Activated naive CD8-positive, alpha-beta T cell treated with anti-CD3 and anti-CD28 coated beads for 36 hours (primary cell): ENCODE measurements around the gene CAPN13. TPM values are rescaled to one million over a fixed set of nuclear protein-coding genes. Genes with fewer than 3 reads are reported as not detected.
"Not testable (repeated sequence)": the region's sequence is repeated elsewhere in the genome, so short reads cannot be mapped to it uniquely, and the experiment has no call there.

ENCODE experiments used
- DNase-seq: peaks from one replicate; pipeline ENCODE4 v3.0.0; 2021
- H3K27ac Mint-ChIP-seq: one replicate; pipeline ENCODE4 v1.8.0; 2022; ENCODE audit warnings: mild to moderate bottlenecking, moderate library complexity, mixed read lengths
- H3K27me3 Mint-ChIP-seq: one replicate; pipeline ENCODE4 v1.8.0; 2022; ENCODE audit warnings: mild to moderate bottlenecking, mixed read lengths
- H3K36me3 Mint-ChIP-seq: one replicate; pipeline ENCODE4 v1.8.0; 2021; ENCODE audit warnings: mild to moderate bottlenecking, mixed read lengths
- H3K4me1 Mint-ChIP-seq: one replicate; pipeline ENCODE4 v1.8.0; 2021; ENCODE audit warnings: mixed read lengths
- H3K4me3 Mint-ChIP-seq: one replicate; pipeline ENCODE4 v1.8.0; 2022; ENCODE audit warnings: mild to moderate bottlenecking, moderate library complexity, mixed read lengths
- H3K9me3 Mint-ChIP-seq: one replicate; pipeline ENCODE4 v1.8.0; 2022; ENCODE audit warnings: mixed read lengths
- total RNA-seq, 2 experiments: library from RNA; stranded (reverse); gene quantifications; one replicate each; pipeline ENCODE4 v1.2.3, GENCODE V29; 2021

CAPN13 gene
- total RNA-seq, 2 experiments from 2014 or later = not detected

GRCh38 chr2:30710461-30710860 lies 96.8 kb downstream of the CAPN13 start:
- H3K27ac Mint-ChIP-seq = no peak overlapping the region
- no peaks in the 10 kb centered on the region for H3K36me3 Mint-ChIP-seq
- no peak for DNase-seq
- H3K4me3 Mint-ChIP-seq = no peak overlapping the region
- H3K4me1 Mint-ChIP-seq = peaks cover 7% of the 10 kb centered on the region
- no peaks in the 10 kb centered on the region for H3K27me3 Mint-ChIP-seq
- H3K9me3 Mint-ChIP-seq = no peaks in the 10 kb centered on the region

GRCh38 chr2:30710016-30710415 lies 97.2 kb downstream of the CAPN13 start:
- no peaks in the 10 kb centered on the region for H3K27me3 Mint-ChIP-seq
- H3K4me1 Mint-ChIP-seq = peaks cover 5% of the 10 kb centered on the region
- no peak overlapping the region for H3K27ac Mint-ChIP-seq
- no peaks in the 10 kb centered on the region for H3K9me3 Mint-ChIP-seq
- H3K36me3 Mint-ChIP-seq = no peaks in the 10 kb centered on the region
- DNase-seq = no peak
- no peak overlapping the region for H3K4me3 Mint-ChIP-seq

GRCh38 chr2:30709516-30709915 lies 97.7 kb downstream of the CAPN13 start:
- no peak overlapping the region for H3K27ac Mint-ChIP-seq
- no peak overlapping the region for H3K4me3 Mint-ChIP-seq
- H3K27me3 Mint-ChIP-seq = no peaks in the 10 kb centered on the region
- H3K9me3 Mint-ChIP-seq = no peaks in the 10 kb centered on the region
- no peaks in the 10 kb centered on the region for H3K36me3 Mint-ChIP-seq
- DNase-seq = no peak
- H3K4me1 Mint-ChIP-seq = peaks cover 2% of the 10 kb centered on the region

GRCh38 chr2:30708491-30709290 lies 98.6 kb downstream of the CAPN13 start:
- peaks cover 3% of the 10 kb centered on the region for H3K9me3 Mint-ChIP-seq
- DNase-seq = no peak
- H3K4me1 Mint-ChIP-seq = no peaks in the 10 kb centered on the region
- no peak overlapping the region for H3K4me3 Mint-ChIP-seq
- no peak overlapping the region for H3K27ac Mint-ChIP-seq
- no peaks in the 10 kb centered on the region for H3K36me3 Mint-ChIP-seq
- H3K27me3 Mint-ChIP-seq = no peaks in the 10 kb centered on the region

- H3K4me1 Mint-ChIP-seq = no peaks in the 10 kb centered on the region
- H3K4me3 Mint-ChIP-seq = no peak overlapping the region
- H3K27me3 Mint-ChIP-seq = no peaks in the 10 kb centered on the region
- H3K36me3 Mint-ChIP-seq = no peaks in the 10 kb centered on the region
- peaks cover 13% of the 10 kb centered on the region for H3K9me3 Mint-ChIP-seq
- DNase-seq = no peak
- H3K27ac Mint-ChIP-seq = no peak overlapping the region
These were observed 99.8 kb downstream of the CAPN13 start for GRCh38 chr2:30707304-30707903.

- Mint-ChIP-seq H3K27me3 (no peaks in the 10 kb centered on the region), H3K27ac (no peak overlapping the region), H3K9me3 (peaks cover 19% of the 10 kb centered on the region), H3K4me1 (no peaks in the 10 kb centered on the region), H3K36me3 (peaks cover 4% of the 10 kb centered on the region), H3K4me3 (no peak overlapping the region)
- peak; percentile 72 for DNase-seq
These were observed 100.5 kb downstream of the CAPN13 start for GRCh38 chr2:30706534-30707303.

- Mint-ChIP-seq H3K4me1 (no peaks in the 10 kb centered on the region), H3K27ac (no peak overlapping the region), H3K4me3 (no peak overlapping the region), H3K36me3 (peaks cover 4% of the 10 kb centered on the region), H3K9me3 (peaks cover 24% of the 10 kb centered on the region), H3K27me3 (no peaks in the 10 kb centered on the region)
- no peak for DNase-seq
These were observed 101.3 kb downstream of the CAPN13 start for GRCh38 chr2:30705711-30706533.

- no peak overlapping the region for H3K27ac Mint-ChIP-seq
- H3K27me3 Mint-ChIP-seq = no peaks in the 10 kb centered on the region
- no peaks in the 10 kb centered on the region for H3K4me1 Mint-ChIP-seq
- no peak for DNase-seq
- H3K36me3 Mint-ChIP-seq = peaks cover 4% of the 10 kb centered on the region
- no peak overlapping the region for H3K4me3 Mint-ChIP-seq
- peaks cover 25% of the 10 kb centered on the region for H3K9me3 Mint-ChIP-seq
These were observed 102.2 kb downstream of the CAPN13 start for GRCh38 chr2:30705056-30705455.

- DNase-seq = no peak
- H3K27ac Mint-ChIP-seq = no peak overlapping the region
- H3K36me3 Mint-ChIP-seq = peaks cover 4% of the 10 kb centered on the region
- H3K9me3 Mint-ChIP-seq = peaks cover 25% of the 10 kb centered on the region
- H3K4me1 Mint-ChIP-seq = no peaks in the 10 kb centered on the region
- H3K27me3 Mint-ChIP-seq = no peaks in the 10 kb centered on the region
- no peak overlapping the region for H3K4me3 Mint-ChIP-seq
These were observed 102.8 kb downstream of the CAPN13 start for GRCh38 chr2:30704309-30705020.

- Mint-ChIP-seq H3K36me3 (peaks cover 4% of the 10 kb centered on the region), H3K27me3 (no peaks in the 10 kb centered on the region), H3K9me3 (peaks cover 27% of the 10 kb centered on the region)
These were observed 104.6 kb downstream of the CAPN13 start for GRCh38 chr2:30702694-30703093.

GRCh38 chr2:30701782-30702181 lies 105.5 kb downstream of the CAPN13 start:
- Mint-ChIP-seq H3K27ac (no peak overlapping the region), H3K27me3 (no peaks in the 10 kb centered on the region), H3K36me3 (peaks cover 4% of the 10 kb centered on the region), H3K4me3 (no peak overlapping the region), H3K4me1 (no peaks in the 10 kb centered on the region), H3K9me3 (peaks cover 28% of the 10 kb centered on the region)
- DNase-seq = no peak

More at GRCh38 chr2:30702694-30703093, 104.6 kb downstream of the CAPN13 start:
- Mint-ChIP-seq H3K27ac (no peak overlapping the region), H3K4me1 (no peaks in the 10 kb centered on the region), H3K4me3 (no peak overlapping the region)
- no peak for DNase-seq

GRCh38 chr2:30697242-30698103 lies 109.8 kb downstream of the CAPN13 start:
- peaks cover 16% of the 10 kb centered on the region for H3K9me3 Mint-ChIP-seq
- H3K36me3 Mint-ChIP-seq, H3K27ac Mint-ChIP-seq, H3K4me1 Mint-ChIP-seq, DNase-seq, H3K4me3 Mint-ChIP-seq, H3K27me3 Mint-ChIP-seq: not testable (repeated sequence)

- Mint-ChIP-seq H3K4me1 (peaks cover 1% of the 10 kb centered on the region), H3K4me3 (no peak overlapping the region), H3K27me3 (no peaks in the 10 kb centered on the region), H3K27ac (no peak overlapping the region), H3K36me3 (no peaks in the 10 kb centered on the region), H3K9me3 (peaks cover 4% of the 10 kb centered on the region)
- no peak for DNase-seq
These were observed 111.5 kb downstream of the CAPN13 start for GRCh38 chr2:30695749-30696148.
